MM.1S (cell line): ENCODE results near the gene KCNH1.

Experiments
- DNase-seq: peaks from one replicate; pipeline ENCODE4 v3.0.0-alpha.2; 2015
- H2AFZ ChIP-seq: fragments of 300-600 bp; sonication (generic); 2 replicates; pipeline ENCODE4 v1.6.0; 2016; ENCODE audit warnings: antibody characterized with exemption, low read length
- H3F3A ChIP-seq: fragments of 300-600 bp; sonication (generic); 2 replicates; pipeline ENCODE4 v1.6.1; 2016; ENCODE audit warnings: mild to moderate bottlenecking, antibody characterized with exemption, low read length, moderate library complexity, mixed read lengths; ENCODE audit not compliant: insufficient read depth
- H3K27ac ChIP-seq: fragments of 300-600 bp; sonication (generic); 2 replicates; pipeline ENCODE4 v1.5.1; 2016; ENCODE audit warnings: mild to moderate bottlenecking, low read length
- H3K27me3 ChIP-seq: fragments of 300-600 bp; sonication (generic); replicated peaks from 2 replicates; pipeline ENCODE4 v1.6.0; 2016; ENCODE audit warnings: low read length; ENCODE audit not compliant: insufficient read depth
- H3K36me3 ChIP-seq: fragments of 300-600 bp; sonication (generic); replicated peaks from 2 replicates; pipeline ENCODE4 v1.6.1; 2016; ENCODE audit warnings: mild to moderate bottlenecking, low read length, mixed read lengths; ENCODE audit not compliant: insufficient read depth
- H3K4me1 ChIP-seq: fragments of 300-600 bp; sonication (generic); 2 replicates; pipeline ENCODE4 v1.6.1; 2016; ENCODE audit warnings: low read length, mixed read lengths
- H3K4me2 ChIP-seq: fragments of 300-600 bp; sonication (generic); 2 replicates; pipeline ENCODE4 v1.6.0; 2016; ENCODE audit warnings: low read depth, low read length
- H3K4me3 ChIP-seq: fragments of 300-600 bp; sonication (generic); 2 replicates; pipeline ENCODE4 v1.5.1; 2016; ENCODE audit warnings: low read length, mixed read lengths
- H3K79me2 ChIP-seq: fragments of 300-600 bp; sonication (generic); 2 replicates; pipeline ENCODE4 v1.6.1; 2016; ENCODE audit warnings: mixed run types, low read length, mixed read lengths
- H3K9ac ChIP-seq: fragments of 300-600 bp; sonication (generic); 2 replicates; pipeline ENCODE4 v1.6.1; 2016; ENCODE audit warnings: low read length, mixed read lengths
- H3K9me2 ChIP-seq: fragments of 300-600 bp; sonication (generic); replicated peaks from 2 replicates; pipeline ENCODE4 v1.6.1; 2016; ENCODE audit warnings: mild to moderate bottlenecking, low read length, mixed read lengths; ENCODE audit not compliant: insufficient read depth
- H3K9me3 ChIP-seq: fragments of 300-600 bp; sonication (generic); replicated peaks from 2 replicates; pipeline ENCODE4 v1.6.1; 2016; ENCODE audit warnings: mild to moderate bottlenecking, low read length, mixed read lengths; ENCODE audit not compliant: insufficient read depth
- H4K20me1 ChIP-seq: fragments of 300-600 bp; sonication (generic); 2 replicates; pipeline ENCODE4 v1.6.1; 2016; ENCODE audit warnings: mild to moderate bottlenecking, low read length, moderate library complexity, mixed read lengths; ENCODE audit not compliant: insufficient read depth
- EZH2 ChIP-seq: fragments of 300-600 bp; sonication (generic); optimal IDR thresholded peaks from 2 replicates; pipeline ENCODE3; 2017; ENCODE audit warnings: low read depth, mild to moderate bottlenecking, antibody characterized with exemption, low read length, mixed read lengths
- EZH2phosphoT487 ChIP-seq: fragments of 300-600 bp; sonication (generic); IDR thresholded peaks from 2 replicates; pipeline ENCODE4 v1.6.1; 2018; ENCODE audit warnings: antibody characterized with exemption, low read length
- TF ChIP-seq, protein P1 (sequence below): fragments of 300-600 bp; sonication (generic); IDR thresholded peaks from 2 replicates; pipeline ENCODE4 v1.5.1; 2016; ENCODE audit warnings: antibody characterized with exemption, low read length, mixed read lengths

The KCNH1 gene

DNA sequence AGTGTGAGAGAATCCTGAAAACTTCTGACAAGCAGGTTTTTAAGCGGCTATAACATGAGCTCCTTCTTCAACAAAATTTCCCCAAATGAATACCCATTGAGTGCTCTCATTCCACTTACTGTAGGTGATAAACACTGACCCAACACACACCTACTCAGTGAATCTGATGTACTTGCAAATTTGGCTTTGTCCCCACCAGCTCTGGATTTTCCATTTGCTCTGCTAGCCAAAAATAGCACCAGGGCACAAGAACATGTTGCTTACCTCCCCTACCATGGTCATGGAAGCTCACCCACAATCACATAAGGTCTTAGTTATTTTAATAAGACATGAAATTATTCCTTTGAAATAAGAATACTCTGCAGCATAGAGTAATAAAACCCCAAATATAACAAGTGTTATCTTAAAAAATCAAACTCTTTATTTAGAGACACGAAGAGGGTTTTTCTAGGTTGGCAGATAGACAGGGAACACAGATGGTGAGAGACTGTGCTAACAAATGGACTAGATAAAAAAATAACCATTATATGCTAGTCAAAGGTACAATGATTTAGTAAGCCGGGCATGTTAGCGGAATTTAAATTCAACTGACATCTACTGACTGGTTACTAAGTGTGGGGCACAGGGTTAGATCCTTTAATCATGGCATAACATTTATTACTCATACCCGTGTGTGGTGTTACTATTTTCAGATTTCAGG, 291.9 kb downstream of the KCNH1 start:
- H3K27ac ChIP-seq, result no peak overlapping the region
- no peak overlapping the region for H3K4me3 ChIP-seq
- H3K9me3 ChIP-seq, result no peaks in the 10 kb centered on the region
- H3K36me3 ChIP-seq, result no peaks in the 10 kb centered on the region
- H3K9me2 ChIP-seq, result no peaks in the 10 kb centered on the region
- no peak for DNase-seq
- H3K9ac ChIP-seq, result no peak overlapping the region
- no peaks in the 10 kb centered on the region for H3K79me2 ChIP-seq
- no peaks in the 10 kb centered on the region for H3K27me3 ChIP-seq
- no peaks in the 10 kb centered on the region for H4K20me1 ChIP-seq
- H2AFZ ChIP-seq, result no peak overlapping the region
- H3F3A ChIP-seq, result no peaks in the 10 kb centered on the region
- no peak overlapping the region for H3K4me2 ChIP-seq
- no peaks in the 10 kb centered on the region for H3K4me1 ChIP-seq
- TF ChIP-seq EZH2phosphoT487 (no peak), EZH2 (no peak)
- TF ChIP-seq, protein P1, sequence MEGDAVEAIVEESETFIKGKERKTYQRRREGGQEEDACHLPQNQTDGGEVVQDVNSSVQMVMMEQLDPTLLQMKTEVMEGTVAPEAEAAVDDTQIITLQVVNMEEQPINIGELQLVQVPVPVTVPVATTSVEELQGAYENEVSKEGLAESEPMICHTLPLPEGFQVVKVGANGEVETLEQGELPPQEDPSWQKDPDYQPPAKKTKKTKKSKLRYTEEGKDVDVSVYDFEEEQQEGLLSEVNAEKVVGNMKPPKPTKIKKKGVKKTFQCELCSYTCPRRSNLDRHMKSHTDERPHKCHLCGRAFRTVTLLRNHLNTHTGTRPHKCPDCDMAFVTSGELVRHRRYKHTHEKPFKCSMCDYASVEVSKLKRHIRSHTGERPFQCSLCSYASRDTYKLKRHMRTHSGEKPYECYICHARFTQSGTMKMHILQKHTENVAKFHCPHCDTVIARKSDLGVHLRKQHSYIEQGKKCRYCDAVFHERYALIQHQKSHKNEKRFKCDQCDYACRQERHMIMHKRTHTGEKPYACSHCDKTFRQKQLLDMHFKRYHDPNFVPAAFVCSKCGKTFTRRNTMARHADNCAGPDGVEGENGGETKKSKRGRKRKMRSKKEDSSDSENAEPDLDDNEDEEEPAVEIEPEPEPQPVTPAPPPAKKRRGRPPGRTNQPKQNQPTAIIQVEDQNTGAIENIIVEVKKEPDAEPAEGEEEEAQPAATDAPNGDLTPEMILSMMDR, result no peak

DNA sequence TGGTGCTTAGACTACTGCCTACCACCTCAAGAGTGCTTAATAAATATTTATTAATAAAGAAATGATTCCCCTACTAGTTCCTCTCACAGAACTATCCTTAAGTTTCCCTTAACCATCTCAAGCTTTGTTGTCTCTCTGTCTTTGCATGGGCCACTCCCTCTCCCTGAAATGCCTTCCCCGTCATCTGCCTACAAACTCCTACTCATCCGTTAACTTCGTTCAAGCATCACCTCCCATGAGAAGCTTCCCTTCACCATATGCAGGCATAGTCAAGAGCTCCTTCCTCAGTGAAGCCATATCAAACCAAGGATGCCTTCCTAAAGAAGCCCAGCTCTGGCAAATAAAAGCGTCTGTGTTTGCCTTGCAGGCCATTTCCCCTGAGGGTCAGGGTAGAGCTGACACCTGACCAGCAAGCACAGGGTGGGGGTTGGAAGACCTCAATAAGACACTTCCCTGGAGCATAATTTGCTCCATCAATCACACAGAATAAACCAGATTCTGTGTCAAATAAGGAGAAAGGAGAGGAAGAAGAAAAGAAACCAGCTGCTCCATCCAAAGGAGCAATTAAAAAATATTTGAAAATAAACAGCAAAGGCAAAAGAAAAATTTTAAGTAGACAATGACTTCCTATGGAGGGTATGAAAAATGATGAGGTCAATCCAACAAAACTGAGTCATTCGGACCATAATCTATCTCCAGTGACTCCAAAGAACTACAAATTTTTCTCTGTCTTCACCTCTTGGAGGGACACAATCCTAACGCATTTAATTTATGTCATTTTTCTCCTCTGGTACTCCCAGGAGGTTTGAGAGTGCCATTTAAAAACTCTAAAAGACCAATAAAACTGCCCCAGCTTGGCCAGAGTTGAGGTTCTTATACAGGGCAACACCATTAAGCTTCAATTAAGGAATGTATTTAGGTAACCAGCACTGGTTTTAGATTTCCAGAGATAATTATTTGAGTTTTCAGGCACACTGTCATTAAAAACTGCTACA, 303.6 kb downstream of the KCNH1 start:
- H3K79me2 ChIP-seq, result no peaks in the 10 kb centered on the region
- no peak overlapping the region for H3K4me2 ChIP-seq
- no peak overlapping the region for H2AFZ ChIP-seq
- H3K36me3 ChIP-seq, result no peaks in the 10 kb centered on the region
- no peaks in the 10 kb centered on the region for H3K9me2 ChIP-seq
- H3F3A ChIP-seq, result no peaks in the 10 kb centered on the region
- no peak for DNase-seq
- no peak overlapping the region for H3K4me3 ChIP-seq
- H3K27ac ChIP-seq, result no peak overlapping the region
- no peaks in the 10 kb centered on the region for H3K4me1 ChIP-seq
- H3K9me3 ChIP-seq, result no peaks in the 10 kb centered on the region
- H3K9ac ChIP-seq, result no peak overlapping the region
- TF ChIP-seq EZH2phosphoT487, result no peak
- TF ChIP-seq, protein P1, result no peak
- TF ChIP-seq EZH2, result no peak
- no peaks in the 10 kb centered on the region for H3K27me3 ChIP-seq
- H4K20me1 ChIP-seq, result no peaks in the 10 kb centered on the region

DNA sequence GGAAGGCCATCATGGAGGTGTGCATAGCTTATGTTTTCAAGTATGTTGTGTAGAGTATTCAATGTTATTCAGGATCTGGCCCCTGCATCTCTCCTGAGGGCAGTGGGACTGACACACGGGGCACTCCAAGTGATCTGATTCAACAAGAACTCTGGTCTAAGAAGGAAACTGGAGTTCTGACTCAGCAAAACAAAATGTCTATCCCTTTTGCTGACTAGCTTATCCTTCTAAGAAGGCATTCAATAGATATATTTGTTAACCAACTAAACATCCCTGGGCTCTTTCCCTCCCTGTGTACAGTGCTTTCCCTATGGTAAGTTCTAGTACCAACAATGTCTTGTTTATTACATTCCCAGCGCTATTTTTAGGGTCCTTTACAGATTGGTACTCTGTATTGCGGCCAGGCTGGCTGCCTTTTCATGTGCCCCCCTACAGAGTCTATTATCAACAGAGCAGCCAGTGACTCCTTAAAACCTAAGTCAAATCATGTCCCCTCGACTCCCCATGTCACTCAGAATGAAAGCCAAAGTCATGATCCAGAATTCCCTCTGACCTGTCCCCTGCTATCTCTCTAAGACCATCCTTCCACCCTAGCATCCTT, 304.9 kb downstream of the KCNH1 start:
- H2AFZ ChIP-seq, result no peak overlapping the region
- no peaks in the 10 kb centered on the region for H3K9me2 ChIP-seq
- no peaks in the 10 kb centered on the region for H3K9me3 ChIP-seq
- no peak overlapping the region for H3K9ac ChIP-seq
- no peak overlapping the region for H3K27ac ChIP-seq
- H3K4me2 ChIP-seq, result no peak overlapping the region
- no peaks in the 10 kb centered on the region for H3K36me3 ChIP-seq
- H3K79me2 ChIP-seq, result no peaks in the 10 kb centered on the region
- no peaks in the 10 kb centered on the region for H3K4me1 ChIP-seq
- H3K4me3 ChIP-seq, result no peak overlapping the region
- TF ChIP-seq, protein P1, result no peak
- TF ChIP-seq EZH2phosphoT487 (no peak), EZH2 (no peak)
- H3F3A ChIP-seq, result no peaks in the 10 kb centered on the region
- no peaks in the 10 kb centered on the region for H4K20me1 ChIP-seq
- H3K27me3 ChIP-seq, result no peaks in the 10 kb centered on the region
- no peak for DNase-seq
